ENCODE data around the gene DNASE1L2.

Gene DNASE1L2

GRCh38 chr16:2228161-2228824, 8.0 kb upstream of the DNASE1L2 start:
- TF ChIP-seq GATA3 (IDR thresholded peaks at IDR 0.05; ENCODE audit: low read depth, low read length) (no peak), GATA2 (IDR thresholded peaks at IDR 0.05; ENCODE audit: low read depth, low read length) (no peak)

- TF ChIP-seq GATA2 (IDR thresholded peaks at IDR 0.05; ENCODE audit: low read depth, low read length) (no peak), GATA3 (IDR thresholded peaks at IDR 0.05; ENCODE audit: low read depth, low read length) (no peak)
These were observed 7.2 kb upstream of the DNASE1L2 start for GRCh38 chr16:2229091-2229490.

GRCh38 chr16:2229632-2230250, 6.5 kb upstream of the DNASE1L2 start:
- no peak for TF ChIP-seq GATA2 (IDR thresholded peaks at IDR 0.05; ENCODE audit: low read depth, low read length)
- no peak for TF ChIP-seq GATA3 (IDR thresholded peaks at IDR 0.05; ENCODE audit: low read depth, low read length)

GRCh38 chr16:2230376-2230775, 5.9 kb upstream of the DNASE1L2 start:
- TF ChIP-seq GATA2 (IDR thresholded peaks at IDR 0.05; ENCODE audit: low read depth, low read length) (no peak), GATA3 (IDR thresholded peaks at IDR 0.05; ENCODE audit: low read depth, low read length) (no peak)

GRCh38 chr16:2231016-2231931, 5.0 kb upstream of the DNASE1L2 start:
- TF ChIP-seq GATA2 (IDR thresholded peaks at IDR 0.05; ENCODE audit: low read depth, low read length), result no peak
- TF ChIP-seq GATA3 (IDR thresholded peaks at IDR 0.05; ENCODE audit: low read depth, low read length), result no peak

- no peak for TF ChIP-seq GATA2 (IDR thresholded peaks at IDR 0.05; ENCODE audit: low read depth, low read length)
These were observed 3.9 kb upstream of the DNASE1L2 start for GRCh38 chr16:2232094-2232990.

- TF ChIP-seq GATA2 (IDR thresholded peaks at IDR 0.05; ENCODE audit: low read depth, low read length), result no peak
- TF ChIP-seq GATA3 (IDR thresholded peaks at IDR 0.05; ENCODE audit: low read depth, low read length), result no peak
These were observed 3.0 kb upstream of the DNASE1L2 start for GRCh38 chr16:2233046-2233775.

- TF ChIP-seq GATA2 (IDR thresholded peaks at IDR 0.05; ENCODE audit: low read depth, low read length) (no peak), GATA3 (IDR thresholded peaks at IDR 0.05; ENCODE audit: low read depth, low read length) (no peak)
These were observed 2.1 kb upstream of the DNASE1L2 start for GRCh38 chr16:2233872-2234812.

GRCh38 chr16:2234813-2235170, 1.5 kb upstream of the DNASE1L2 start:
- TF ChIP-seq GATA2 (IDR thresholded peaks at IDR 0.05; ENCODE audit: low read depth, low read length) (no peak), GATA3 (IDR thresholded peaks at IDR 0.05; ENCODE audit: low read depth, low read length) (no peak)

GRCh38 chr16:2235234-2235651, 1.0 kb upstream of the DNASE1L2 start:
- TF ChIP-seq GATA3 (IDR thresholded peaks at IDR 0.05; ENCODE audit: low read depth, low read length) (no peak), GATA2 (IDR thresholded peaks at IDR 0.05; ENCODE audit: low read depth, low read length) (no peak)

- TF ChIP-seq GATA3 (IDR thresholded peaks at IDR 0.05; ENCODE audit: low read depth, low read length) (no peak), GATA2 (IDR thresholded peaks at IDR 0.05; ENCODE audit: low read depth, low read length) (no peak)
These were observed 428 bp upstream of the DNASE1L2 start for GRCh38 chr16:2235695-2236336.

GRCh38 chr16:2237102-2237482, 848 bp downstream of the DNASE1L2 start:
- TF ChIP-seq GATA2 (IDR thresholded peaks at IDR 0.05; ENCODE audit: low read depth, low read length) (no peak), GATA3 (IDR thresholded peaks at IDR 0.05; ENCODE audit: low read depth, low read length) (no peak)

Measured in SH-SY5Y (cell line).